Bone marrow (tissue), 2 donors: ENCODE results near the gene SREBF1.

Experiments used
- DNase-seq, 2 donors: peaks; one replicate each; lab custom pipeline; 2025; lab: John Stamatoyannopoulos, UW

The SREBF1 gene

GRCh38 chr17:17824119-17824782 lies 12.5 kb downstream of the SREBF1 start:
- no peak for DNase-seq

GRCh38 chr17:17823433-17824118 lies 13.2 kb downstream of the SREBF1 start:
- DNase-seq, result peak; percentile 23 to 72

GRCh38 chr17:17822616-17823015 lies 14.2 kb downstream of the SREBF1 start:
- DNase-seq, result no peak

- no peak for DNase-seq
These were observed 14.6 kb downstream of the SREBF1 start for GRCh38 chr17:17822189-17822588.

- DNase-seq, result no peak
These were observed 16.2 kb downstream of the SREBF1 start for GRCh38 chr17:17820463-17821158.

GRCh38 chr17:17820046-17820445 lies 16.7 kb downstream of the SREBF1 start:
- DNase-seq, result no peak

- peak; percentile 28 to 60 for DNase-seq
These were observed 17.2 kb downstream of the SREBF1 start for GRCh38 chr17:17819561-17819995.

GRCh38 chr17:17819111-17819510 lies 17.7 kb downstream of the SREBF1 start:
- DNase-seq, result no peak

- no peak for DNase-seq
These were observed 18.7 kb downstream of the SREBF1 start for GRCh38 chr17:17818088-17818526.

GRCh38 chr17:17817552-17817947 lies 19.2 kb downstream of the SREBF1 start:
- no peak for DNase-seq

GRCh38 chr17:17816831-17817551 lies 19.8 kb downstream of the SREBF1 start:
- no peak for DNase-seq

GRCh38 chr17:17816240-17816814 lies 20.5 kb downstream of the SREBF1 start:
- no peak for DNase-seq

- DNase-seq, result no peak
These were observed 21.2 kb downstream of the SREBF1 start for GRCh38 chr17:17815436-17816200.

GRCh38 chr17:17815062-17815406 lies 21.8 kb downstream of the SREBF1 start:
- DNase-seq, result no peak

- DNase-seq, result no peak
These were observed 22.4 kb downstream of the SREBF1 start for GRCh38 chr17:17814162-17815061.

- DNase-seq, result no peak
These were observed 23.1 kb downstream of the SREBF1 start for GRCh38 chr17:17813725-17814095.

GRCh38 chr17:17813055-17813724 lies 23.6 kb downstream of the SREBF1 start:
- no peak for DNase-seq

GRCh38 chr17:17812211-17813054 lies 24.4 kb downstream of the SREBF1 start:
- DNase-seq, result peak; percentile 10 to 33
